NCI-H2227 (cell line): ENCODE data around the gene MGAT4B.
"Not testable (repeated sequence)": the region's sequence is repeated elsewhere in the genome, so short reads cannot be mapped to it uniquely, and the experiment has no call there.

Source experiments
- DNase-seq: peaks from one replicate; lab custom pipeline; 2025; ENCODE audit not compliant: unreplicated experiment; lab: John Stamatoyannopoulos, UW

MGAT4B gene

GRCh38 chr5:179806250-179807048 is at the start of gene MGAT4B:
TSS of gene MGAT4B (minus strand) at chr5:179806866. CDS start at chr5:179806583, 283 bp downstream.
- DNase-seq: peak; percentile 76

GRCh38 chr5:179854356-179854755 is 47.7 kb upstream of the MGAT4B start:
- DNase-seq: no peak

- DNase-seq: no peak
Observed at GRCh38 chr5:179852993-179853547, 46.4 kb upstream of the MGAT4B start.

GRCh38 chr5:179841621-179842020 is 35.0 kb upstream of the MGAT4B start:
- no peak for DNase-seq

GRCh38 chr5:179840766-179841165 is 34.1 kb upstream of the MGAT4B start:
- DNase-seq: no peak

- no peak for DNase-seq
Observed at GRCh38 chr5:179840321-179840720, 33.7 kb upstream of the MGAT4B start.

- DNase-seq: no peak
Observed at GRCh38 chr5:179839328-179840256, 32.9 kb upstream of the MGAT4B start.

GRCh38 chr5:179837076-179838011 is 30.7 kb upstream of the MGAT4B start:
- no peak for DNase-seq

- DNase-seq: no peak
Observed at GRCh38 chr5:179836225-179837019, 29.8 kb upstream of the MGAT4B start.

- DNase-seq: not testable (repeated sequence)
Observed at GRCh38 chr5:179834871-179835270, 28.2 kb upstream of the MGAT4B start.

- DNase-seq: no peak
Observed at GRCh38 chr5:179834120-179834519, 27.5 kb upstream of the MGAT4B start.

GRCh38 chr5:179833709-179834070 is 27.0 kb upstream of the MGAT4B start:
- DNase-seq: no peak

- no peak for DNase-seq
Observed at GRCh38 chr5:179833056-179833708, 26.5 kb upstream of the MGAT4B start.

GRCh38 chr5:179832039-179832745 is 25.5 kb upstream of the MGAT4B start:
- DNase-seq: no peak

- DNase-seq: no peak
Observed at GRCh38 chr5:179830818-179831468, 24.3 kb upstream of the MGAT4B start.

GRCh38 chr5:179829732-179830435 is 23.2 kb upstream of the MGAT4B start:
- DNase-seq: no peak

- DNase-seq: no peak
Observed at GRCh38 chr5:179828756-179829421, 22.2 kb upstream of the MGAT4B start.
